H9 (cell line): Measurements from ENCODE around the gene DACT2. TPM values are rescaled to one million over a fixed set of nuclear protein-coding genes. Genes with fewer than 3 reads are reported as not detected.

Experiments
- DNase-seq: peaks from one replicate; pipeline ENCODE4 v3.0.0-alpha.2; 2017
- H2AFZ ChIP-seq: one replicate; pipeline ENCODE4 v1.6.1; 2013; ENCODE audit warnings: mild to moderate bottlenecking, low read length, control low read depth, moderate library complexity
- H2AK5ac ChIP-seq: 2 replicates; pipeline ENCODE4 v1.6.1; 2013; ENCODE audit warnings: low read length, control low read depth, mixed read lengths; ENCODE audit not compliant: insufficient read length
- H2BK120ac ChIP-seq: one replicate; pipeline ENCODE4 v1.6.1; 2013; ENCODE audit warnings: low read depth, mild to moderate bottlenecking, low read length, control low read depth, inconsistent platforms; ENCODE audit not compliant: poor library complexity, severe bottlenecking
- H2BK12ac ChIP-seq: 2 replicates; pipeline ENCODE4 v1.6.1; 2013; ENCODE audit warnings: low read length, control low read depth, mixed read lengths, low read depth; ENCODE audit not compliant: insufficient read length
- H2BK15ac ChIP-seq: 2 replicates; pipeline ENCODE4 v1.6.1; 2013; ENCODE audit warnings: low read depth, low read length, control low read depth
- H2BK20ac ChIP-seq: one replicate; pipeline ENCODE4 v1.6.1; 2013; ENCODE audit warnings: low read depth, mild to moderate bottlenecking, low read length, control low read depth, inconsistent platforms; ENCODE audit not compliant: poor library complexity, severe bottlenecking
- H2BK5ac ChIP-seq: 2 replicates; pipeline ENCODE4 v1.6.1; 2013; ENCODE audit warnings: low read length, control low read depth, mixed read lengths; ENCODE audit not compliant: insufficient read length
- H3K14ac ChIP-seq: 2 replicates; pipeline ENCODE4 v1.6.1; 2013; ENCODE audit warnings: low read length, control low read depth; ENCODE audit not compliant: insufficient read depth
- H3K18ac ChIP-seq: 2 replicates; pipeline ENCODE4 v1.6.1; 2013; ENCODE audit warnings: low read depth, mild to moderate bottlenecking, mixed read lengths, low read length, control low read depth; ENCODE audit not compliant: insufficient read length
- H3K23ac ChIP-seq: 2 replicates; pipeline ENCODE4 v1.6.1; 2013; ENCODE audit warnings: low read length, control low read depth, mixed read lengths, low read depth; ENCODE audit not compliant: insufficient read length
- H3K23me2 ChIP-seq: 2 replicates; pipeline ENCODE4 v1.6.1; 2013; ENCODE audit warnings: low read depth, mild to moderate bottlenecking, mixed read lengths, low read length, control low read depth; ENCODE audit not compliant: insufficient read length, poor library complexity, severe bottlenecking
- H3K27ac ChIP-seq: 2 replicates; pipeline ENCODE4 v1.5.1; 2013; ENCODE audit warnings: low read length, control low read depth, mixed read lengths, low read depth; ENCODE audit not compliant: insufficient read length
- H3K27me3 ChIP-seq: 2 replicates; pipeline ENCODE4 v1.6.1; 2013; ENCODE audit warnings: low read length, control low read depth, inconsistent platforms; ENCODE audit not compliant: insufficient read depth
- H3K4ac ChIP-seq: 2 replicates; pipeline ENCODE4 v1.6.1; 2013; ENCODE audit warnings: low read depth, mild to moderate bottlenecking, control low read depth, inconsistent platforms, low read length, moderate library complexity
- H3K4me1 ChIP-seq: 2 replicates; pipeline ENCODE4 v1.6.1; 2013; ENCODE audit warnings: low read length, control low read depth, inconsistent platforms; ENCODE audit not compliant: insufficient read depth
- H3K4me2 ChIP-seq: 2 replicates; pipeline ENCODE4 v1.6.1; 2013; ENCODE audit warnings: low read length, control low read depth, mixed read lengths; ENCODE audit not compliant: insufficient read length, insufficient read depth
- H3K56ac ChIP-seq: 2 replicates; pipeline ENCODE4 v1.6.1; 2013; ENCODE audit warnings: low read depth, mild to moderate bottlenecking, mixed read lengths, low read length, control low read depth; ENCODE audit not compliant: insufficient read length
- H3K79me1 ChIP-seq: 2 replicates; pipeline ENCODE4 v1.6.1; 2013; ENCODE audit warnings: low read depth, mild to moderate bottlenecking, moderate library complexity, low read length, control low read depth, inconsistent platforms; ENCODE audit not compliant: insufficient read depth, poor library complexity, severe bottlenecking
- H3K79me2 ChIP-seq: 2 replicates; pipeline ENCODE4 v1.6.1; 2013; ENCODE audit warnings: low read length, control low read depth, inconsistent platforms; ENCODE audit not compliant: insufficient read depth
- H3K9ac ChIP-seq: 2 replicates; pipeline ENCODE4 v1.6.1; 2013; ENCODE audit warnings: low read length, control low read depth, mixed read lengths; ENCODE audit not compliant: insufficient read length; ENCODE audit errors: extremely low read depth
- H3K9me3 ChIP-seq: one replicate; pipeline ENCODE4 v1.6.1; 2013; ENCODE audit warnings: low read depth, low read length, inconsistent platforms; ENCODE audit not compliant: control insufficient read depth
- H3T11ph ChIP-seq: one replicate; pipeline ENCODE4 v1.6.1; 2013; ENCODE audit warnings: mild to moderate bottlenecking, low read length, control low read depth, inconsistent platforms
- H4K20me1 ChIP-seq: one replicate; pipeline ENCODE4 v1.6.1; 2013; ENCODE audit not compliant: control insufficient read depth, insufficient read length, insufficient read depth
- H4K5ac ChIP-seq: 2 replicates; pipeline ENCODE4 v1.6.1; 2013; ENCODE audit warnings: low read depth, mild to moderate bottlenecking, mixed read lengths, low read length, control low read depth; ENCODE audit not compliant: insufficient read length
- H4K8ac ChIP-seq: replicated peaks from 2 replicates; pipeline ENCODE4 v1.6.1; 2013; ENCODE audit warnings: low read length, control low read depth, mixed read lengths, low read depth; ENCODE audit not compliant: insufficient read length
- H4K91ac ChIP-seq: 2 replicates; pipeline ENCODE4 v1.6.1; 2013; ENCODE audit warnings: low read depth, mild to moderate bottlenecking, moderate library complexity, mixed read lengths, low read length, control low read depth; ENCODE audit not compliant: insufficient read length
- H3K27ac Mint-ChIP-seq, 3 experiments: 2 replicates in 2 of 3; 3 replicates in 1 of 3; pipeline ENCODE4 v1.8.0; 2020 to 2021; ENCODE audit warnings: mixed read lengths in 3 of 3, mild to moderate bottlenecking in 1 of 3, moderate library complexity in 1 of 3
- H3K27me3 Mint-ChIP-seq: 2 replicates; pipeline ENCODE4 v1.8.0; 2021; ENCODE audit warnings: low read depth, mild to moderate bottlenecking, moderate library complexity, mixed read lengths
- H3K36me3 Mint-ChIP-seq, 3 experiments: 2 replicates in 2 of 3; 3 replicates in 1 of 3; pipeline ENCODE4 v1.8.0; 2020 to 2021; ENCODE audit warnings: low read depth in 3 of 3, mixed read lengths in 3 of 3; ENCODE audit not compliant: insufficient read depth in 1 of 3
- H3K4me1 Mint-ChIP-seq, 2 experiments: 2 replicates each; pipeline ENCODE4 v1.8.0; 2020; ENCODE audit warnings: mixed read lengths in 2 of 2
- H3K4me3 Mint-ChIP-seq, 2 experiments: 2 replicates in 1 of 2; 3 replicates in 1 of 2; pipeline ENCODE4 v1.8.0; 2020 to 2021; ENCODE audit warnings: mild to moderate bottlenecking in 2 of 2, mixed read lengths in 2 of 2, moderate library complexity in 1 of 2
- H3K9me3 Mint-ChIP-seq, 2 experiments: 2 replicates in 1 of 2; 3 replicates in 1 of 2; pipeline ENCODE4 v1.8.0; 2020; ENCODE audit warnings: mild to moderate bottlenecking in 2 of 2, mixed read lengths in 2 of 2, moderate library complexity in 1 of 2
- WGBS: extraction: QIAGEN DNeasy Blood & Tissue Kit; methylation state at CpG from one replicate; pipeline ENCODE4 v1.1.7; 2013; ENCODE audit warnings: missing lambda C conversion rate, low lambda C conversion rate, mixed read lengths; ENCODE audit not compliant: insufficient read length; ENCODE audit errors: extremely low coverage; 5-methylcytosine and 5-hydroxymethylcytosine counted together
- total RNA-seq: library from RNA; stranded (reverse); gene quantifications from 2 replicates; pipeline ENCODE4 v1.2.1, GENCODE V29; 2021
- TF ChIP-seq, protein P1 (sequence below): fragments of 200-600 bp; sonication (generic); conservative IDR thresholded peaks from 3 replicates; pipeline ENCODE4 v1.8.0; 2021; ENCODE audit warnings: antibody characterized with exemption, mild to moderate bottlenecking

DACT2 gene
- total RNA-seq, 1 experiment from 2014 or later, result 1.8 TPM

DNA sequence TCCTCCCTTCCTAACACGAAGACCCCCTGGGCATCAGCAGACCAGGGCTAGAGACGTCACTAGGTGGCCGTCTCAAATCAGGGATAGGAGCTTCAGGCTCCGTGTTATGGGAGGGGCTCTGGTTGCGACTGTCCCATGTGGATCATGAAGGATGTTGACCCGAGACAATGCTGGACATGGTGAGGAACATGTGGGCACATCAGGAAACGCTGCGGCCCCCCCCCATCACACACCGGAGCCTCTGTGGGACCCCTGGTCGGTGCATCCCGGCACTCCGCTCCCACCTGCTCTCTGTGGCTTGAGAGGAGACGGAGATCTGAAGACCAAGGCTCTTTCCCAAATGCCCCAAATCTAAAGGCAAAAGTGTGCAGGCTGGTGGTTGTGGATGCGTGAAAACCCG is 54.2 kb downstream of the DACT2 start:
- H3K79me1 ChIP-seq, result no peaks in the 10 kb centered on the region
- no peak overlapping the region for H3T11ph ChIP-seq
- H3K18ac ChIP-seq, result no peak overlapping the region
- H3K36me3 Mint-ChIP-seq, result no peaks in the 10 kb centered on the region; a peak in 1 of 7 replicates
- no peak for DNase-seq
- no CpG with 5 or more reads among the region's 15 CpGs for WGBS
- H3K9me3 ChIP-seq, result no peaks in the 10 kb centered on the region
- no peak overlapping the region for H2BK120ac ChIP-seq
- no peaks in the 10 kb centered on the region for H3K79me2 ChIP-seq
- no peaks in the 10 kb centered on the region; the same call in 1 of the 2 replicates for H3K4me1 ChIP-seq
- H3K14ac ChIP-seq, result no peak overlapping the region
- no peak overlapping the region for H2BK5ac ChIP-seq
- no peak overlapping the region for H2AFZ ChIP-seq
- no peak overlapping the region for H2BK12ac ChIP-seq
- H3K23me2 ChIP-seq, result no peaks in the 10 kb centered on the region
- no peak overlapping the region for H4K91ac ChIP-seq
- H4K8ac ChIP-seq, result no peak overlapping the region
- H3K27me3 Mint-ChIP-seq, result no peaks in the 10 kb centered on the region
- H3K27me3 ChIP-seq, result no peaks in the 10 kb centered on the region
- H3K4me2 ChIP-seq, result no peak overlapping the region
- no peak overlapping the region for H2BK15ac ChIP-seq
- H4K5ac ChIP-seq, result no peak overlapping the region
- peaks cover 10% of the 10 kb centered on the region in 2 experiments for H3K4me1 Mint-ChIP-seq
- H2BK20ac ChIP-seq, result no peak overlapping the region
- H2AK5ac ChIP-seq, result no peak overlapping the region
- H3K9ac ChIP-seq, result no peak overlapping the region
- no peak overlapping the region for H3K56ac ChIP-seq
- H3K27ac Mint-ChIP-seq, result no peak overlapping the region
- H4K20me1 ChIP-seq, result no peaks in the 10 kb centered on the region
- H3K9me3 Mint-ChIP-seq, result no peaks in the 10 kb centered on the region; a peak in 1 of 5 replicates
- H3K4ac ChIP-seq, result no peak overlapping the region
- TF ChIP-seq, protein P1, sequence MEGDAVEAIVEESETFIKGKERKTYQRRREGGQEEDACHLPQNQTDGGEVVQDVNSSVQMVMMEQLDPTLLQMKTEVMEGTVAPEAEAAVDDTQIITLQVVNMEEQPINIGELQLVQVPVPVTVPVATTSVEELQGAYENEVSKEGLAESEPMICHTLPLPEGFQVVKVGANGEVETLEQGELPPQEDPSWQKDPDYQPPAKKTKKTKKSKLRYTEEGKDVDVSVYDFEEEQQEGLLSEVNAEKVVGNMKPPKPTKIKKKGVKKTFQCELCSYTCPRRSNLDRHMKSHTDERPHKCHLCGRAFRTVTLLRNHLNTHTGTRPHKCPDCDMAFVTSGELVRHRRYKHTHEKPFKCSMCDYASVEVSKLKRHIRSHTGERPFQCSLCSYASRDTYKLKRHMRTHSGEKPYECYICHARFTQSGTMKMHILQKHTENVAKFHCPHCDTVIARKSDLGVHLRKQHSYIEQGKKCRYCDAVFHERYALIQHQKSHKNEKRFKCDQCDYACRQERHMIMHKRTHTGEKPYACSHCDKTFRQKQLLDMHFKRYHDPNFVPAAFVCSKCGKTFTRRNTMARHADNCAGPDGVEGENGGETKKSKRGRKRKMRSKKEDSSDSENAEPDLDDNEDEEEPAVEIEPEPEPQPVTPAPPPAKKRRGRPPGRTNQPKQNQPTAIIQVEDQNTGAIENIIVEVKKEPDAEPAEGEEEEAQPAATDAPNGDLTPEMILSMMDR, result no peak
- no peak overlapping the region for H3K23ac ChIP-seq
- no peak overlapping the region for H3K27ac ChIP-seq
- no peak overlapping the region for H3K4me3 Mint-ChIP-seq
